BE2C (cell line): Measurements from ENCODE around the gene ROS1.

Experiments
- DNase-seq: peaks from one replicate; pipeline ENCODE4 v3.0.0-alpha.2; 2020
- H3K27me3 ChIP-seq: fragments of 250-450 bp; sonication (Bioruptor Pico); 2 replicates; pipeline ENCODE4 v1.5.1; 2020; ENCODE audit warnings: mild to moderate bottlenecking
- H3K36me3 ChIP-seq: fragments of 250-450 bp; sonication (Bioruptor Pico); 2 replicates; pipeline ENCODE4 v1.5.1; 2020; ENCODE audit warnings: mild to moderate bottlenecking
- H3K4me1 ChIP-seq: fragments of 250-450 bp; sonication (Bioruptor Pico); 2 replicates; pipeline ENCODE4 v1.5.1; 2020
- H3K4me3 ChIP-seq: 2 replicates; pipeline ENCODE4 v1.5.1; 2011; ENCODE audit warnings: low read depth, low read length
- H3K9me3 ChIP-seq: fragments of 250-450 bp; sonication (Bioruptor Pico); 2 replicates; pipeline ENCODE4 v1.5.1; 2020
- CTCF ChIP-seq: IDR thresholded peaks from 2 replicates; pipeline ENCODE4 v1.5.1; 2012; ENCODE audit warnings: mild to moderate bottlenecking, low read depth, low read length

The ROS1 gene

GRCh38 chr6:117396228-117396627, 29.5 kb downstream of the ROS1 start:
- no peaks in the 10 kb centered on the region for H3K27me3 ChIP-seq
- no peak overlapping the region for H3K4me3 ChIP-seq
- H3K36me3 ChIP-seq: no peaks in the 10 kb centered on the region
- no peak for TF ChIP-seq CTCF
- DNase-seq: no peak
- H3K4me1 ChIP-seq: no peaks in the 10 kb centered on the region
- no peaks in the 10 kb centered on the region for H3K9me3 ChIP-seq

GRCh38 chr6:117395164-117395563, 30.6 kb downstream of the ROS1 start:
- H3K27me3 ChIP-seq: no peaks in the 10 kb centered on the region
- H3K4me3 ChIP-seq: no peak overlapping the region
- H3K36me3 ChIP-seq: no peaks in the 10 kb centered on the region
- H3K4me1 ChIP-seq: no peaks in the 10 kb centered on the region
- no peak for TF ChIP-seq CTCF
- no peak for DNase-seq
- H3K9me3 ChIP-seq: no peaks in the 10 kb centered on the region

GRCh38 chr6:117393045-117393444, 32.7 kb downstream of the ROS1 start:
- Histone ChIP-seq H3K27me3 (no peaks in the 10 kb centered on the region), H3K9me3 (no peaks in the 10 kb centered on the region), H3K4me1 (no peaks in the 10 kb centered on the region), H3K36me3 (no peaks in the 10 kb centered on the region), H3K4me3 (no peak overlapping the region)
- TF ChIP-seq CTCF: no peak
- DNase-seq: no peak

- Histone ChIP-seq H3K4me1 (no peaks in the 10 kb centered on the region), H3K27me3 (no peaks in the 10 kb centered on the region), H3K36me3 (no peaks in the 10 kb centered on the region), H3K9me3 (no peaks in the 10 kb centered on the region), H3K4me3 (no peak overlapping the region)
- TF ChIP-seq CTCF: no peak
- no peak for DNase-seq
Observed at GRCh38 chr6:117391874-117392583, 33.7 kb downstream of the ROS1 start.

GRCh38 chr6:117389227-117390057, 36.3 kb downstream of the ROS1 start:
- Histone ChIP-seq H3K4me1 (no peaks in the 10 kb centered on the region), H3K36me3 (no peaks in the 10 kb centered on the region), H3K4me3 (no peak overlapping the region), H3K27me3 (no peaks in the 10 kb centered on the region), H3K9me3 (no peaks in the 10 kb centered on the region)
- no peak for TF ChIP-seq CTCF
- DNase-seq: no peak

- no peak for TF ChIP-seq CTCF
- Histone ChIP-seq H3K4me3 (no peak overlapping the region), H3K9me3 (no peaks in the 10 kb centered on the region), H3K4me1 (no peaks in the 10 kb centered on the region), H3K36me3 (no peaks in the 10 kb centered on the region), H3K27me3 (no peaks in the 10 kb centered on the region)
- DNase-seq: no peak
Observed at GRCh38 chr6:117387454-117387974, 38.2 kb downstream of the ROS1 start.
